A673 (cell line): Measurements from ENCODE around the gene HBB. TPM values are rescaled to one million over a fixed set of nuclear protein-coding genes. Genes with fewer than 3 reads are reported as not detected.

ENCODE experiments used
- Bru-seq: library from RNA; stranded (reverse); fragments of 400-500 nt; gene quantifications from one replicate; lab custom pipeline; 2021; lab: Mats Ljungman, UMichigan
- BruChase-seq, 2 experiments: library from RNA; stranded (reverse); fragments of 400-500 nt; gene quantifications; one replicate each; lab custom pipeline; 2021; lab: Mats Ljungman, UMichigan
- BruUV-seq: library from RNA; stranded (reverse); fragments of 400-500 nt; replicated peaks from 2 replicates; lab custom pipeline; 2021; lab: Mats Ljungman, UMichigan
- CTCF ChIA-PET: fragments of 300-600 bp; sonication (Branson Sonifier 250); formaldehyde crosslinking; loops from one replicate; lab custom pipeline; 2022; ENCODE audit warnings: antibody characterized with exemption; lab: Charles Lee
- POLR2A ChIA-PET: fragments of 300-600 bp; sonication (Branson Sonifier 250); formaldehyde crosslinking; loops from one replicate; lab custom pipeline; 2022; ENCODE audit warnings: antibody characterized with exemption; ENCODE audit not compliant: low non-redundant PET; lab: Charles Lee
- DNase-seq: peaks from one replicate; pipeline ENCODE4 v3.0.0-alpha.2; 2015; ENCODE audit warnings: low spot score
- H3K27ac ChIP-seq: fragments of 200-600 bp; sonication (generic); 2 replicates; pipeline ENCODE4 v1.5.1; 2016; ENCODE audit warnings: mixed run types, low read depth, mild to moderate bottlenecking, mixed read lengths, antibody characterized with exemption, low read length; ENCODE audit not compliant: poor library complexity, severe bottlenecking
- H3K27me3 ChIP-seq: fragments of 200-600 bp; sonication (generic); replicated peaks from 2 replicates; pipeline ENCODE4 v1.6.1; 2017; ENCODE audit warnings: mixed run types, low read depth, mild to moderate bottlenecking, mixed read lengths, antibody characterized with exemption, low read length; ENCODE audit not compliant: insufficient read depth, poor library complexity
- H3K36me3 ChIP-seq: fragments of 200-600 bp; sonication (generic); 2 replicates; pipeline ENCODE4 v1.6.1; 2016; ENCODE audit warnings: mixed run types, mild to moderate bottlenecking, mixed read lengths, antibody characterized with exemption, low read length; ENCODE audit not compliant: insufficient read depth, poor library complexity, severe bottlenecking
- H3K4me1 ChIP-seq: fragments of 200-600 bp; sonication (generic); 2 replicates; pipeline ENCODE4 v1.6.1; 2017; ENCODE audit warnings: mixed run types, mild to moderate bottlenecking, mixed read lengths, antibody characterized with exemption, low read length; ENCODE audit not compliant: insufficient read depth, poor library complexity, severe bottlenecking
- H3K4me3 ChIP-seq: fragments of 200-600 bp; sonication (generic); 2 replicates; pipeline ENCODE4 v1.5.1; 2016; ENCODE audit warnings: low read depth, mixed run types, mild to moderate bottlenecking, mixed read lengths, low read length; ENCODE audit not compliant: poor library complexity, severe bottlenecking
- H3K9me3 ChIP-seq: fragments of 200-600 bp; sonication (generic); 2 replicates; pipeline ENCODE4 v1.6.1; 2016; ENCODE audit warnings: mixed run types, low read depth, mild to moderate bottlenecking, mixed read lengths, antibody characterized with exemption, low read length; ENCODE audit not compliant: poor library complexity, severe bottlenecking
- CTCF ChIP-seq: fragments of 300-800, 200-600 bp; sonication (generic); conservative IDR thresholded peaks from 2 replicates; pipeline ENCODE4 v1.5.1; 2017; ENCODE audit warnings: low read depth, mild to moderate bottlenecking, antibody characterized with exemption, low read length, moderate library complexity, mixed read lengths
- EZH2 ChIP-seq: fragments of 200-600 bp; sonication (generic); IDR thresholded peaks from 2 replicates; pipeline ENCODE4 v1.6.1; 2017; ENCODE audit warnings: borderline replicate concordance, low read depth, mild to moderate bottlenecking, mixed read lengths, antibody characterized with exemption, low read length; ENCODE audit not compliant: poor library complexity, severe bottlenecking
- intact Hi-C: fragments of 100-400 bp; cut with micrococcal nuclease; formaldehyde crosslinking; loops from one replicate; pipeline ENCODE4 v1.10.0; 2022; ENCODE audit not compliant: unreplicated experiment
- long read RNA-seq: library from polyadenylated mRNA; stranded (forward); transcript quantifications from one replicate; pipeline ENCODE4 v2.0.0, GENCODE V29; 2022
- total RNA-seq: library from RNA; stranded (reverse); gene quantifications from 2 replicates; pipeline ENCODE4 v1.2.3, GENCODE V29; 2021

The HBB gene
- total RNA-seq (not detected in 2 replicates), Bru-seq, nascent RNA (not detected), BruChase-seq, experiment 1, labeled RNA remaining after a 2-hour chase (not detected), BruChase-seq, experiment 2, labeled RNA remaining after a 6-hour chase (not detected)
- long read RNA-seq = 0 reads

GRCh38 chr11:5226732-5227310 is at the start of gene HBB:
Gene HBB, minus strand, starts transcription at chr11:5227071. Its CDS starts 50 bp downstream, at chr11:5227021.
- Histone ChIP-seq H3K27ac (no peak within 1 kb of the TSS), H3K4me3 (no peak within 1 kb of the TSS), H3K4me1 (no peaks in the 10 kb centered on the region), H3K9me3 (no peaks in the 10 kb centered on the region), H3K27me3 (no peaks in the 10 kb centered on the region), H3K36me3 (no peaks in the 10 kb centered on the region)
- TF ChIP-seq CTCF (no peak), EZH2 (no peak)
- no TSS peak for BruUV-seq
- DNase-seq = no peak
- intact Hi-C loops = no loop called here
- CTCF ChIA-PET = interaction anchor here (0.7 kb wide), 1 partner anchor 404 kb away, joined by 3 read pairs; no protein-coding TSS in a partner anchor
- POLR2A ChIA-PET = no interaction called here

GRCh38 chr11:5275369-5276110 is 48.7 kb upstream of the HBB start:
- intact Hi-C loops = no loop called here
- DNase-seq = no peak
- Histone ChIP-seq H3K4me3 (no peak overlapping the region), H3K4me1 (no peaks in the 10 kb centered on the region), H3K27ac (no peak overlapping the region), H3K9me3 (no peaks in the 10 kb centered on the region), H3K36me3 (no peaks in the 10 kb centered on the region), H3K27me3 (no peaks in the 10 kb centered on the region)
- no TSS peak for BruUV-seq
- TF ChIP-seq CTCF = no peak
- no peak for TF ChIP-seq EZH2
- ChIA-PET POLR2A (no interaction called here), CTCF (no interaction called here)

- no peak overlapping the region for H3K4me3 ChIP-seq
- H3K36me3 ChIP-seq = no peaks in the 10 kb centered on the region
- ChIA-PET CTCF (no interaction called here), POLR2A (no interaction called here)
- DNase-seq = no peak
- BruUV-seq = no TSS peak
- TF ChIP-seq EZH2 (no peak), CTCF (no peak)
- H3K4me1 ChIP-seq = no peaks in the 10 kb centered on the region
- H3K27ac ChIP-seq = no peak overlapping the region
- no peaks in the 10 kb centered on the region for H3K9me3 ChIP-seq
- no peaks in the 10 kb centered on the region for H3K27me3 ChIP-seq
- intact Hi-C loops = no loop called here
Measured at GRCh38 chr11:5274395-5274794, 47.5 kb upstream of the HBB start.
